Right atrium auricular region (tissue), 2 donors: ENCODE measurements around the gene RAD51B. TPM values are rescaled to one million over a fixed set of nuclear protein-coding genes. Genes with fewer than 3 reads are reported as not detected.

ENCODE experiments used
- DNase-seq: peaks from one replicate; pipeline ENCODE4 v3.0.0-alpha.2; 2019; ENCODE audit warnings: low spot score
- H3K27ac ChIP-seq, 2 donors: fragments of 200-600 bp; sonication (generic); 1 replicate in 1 of 2; 2 replicates in 1 of 2; pipeline ENCODE4 v1.5.1; 2016 to 2019
- H3K27me3 ChIP-seq, 2 donors: fragments of 200-600 bp; sonication (generic); one replicate each; pipeline versions ENCODE4 v1.5.1 to v1.6.0; 2017 to 2019
- H3K36me3 ChIP-seq: fragments of 200-600 bp; sonication (generic); one replicate; pipeline ENCODE4 v1.5.1; 2016
- H3K4me1 ChIP-seq, 2 donors: fragments of 200-600 bp; sonication (generic); one replicate each; pipeline versions ENCODE4 v1.5.1 to v1.6.0; 2017 to 2019
- H3K4me3 ChIP-seq, 2 donors: fragments of 200-600 bp; sonication (generic); 1 replicate in 1 of 2; 2 replicates in 1 of 2; pipeline ENCODE4 v1.5.1; 2017 to 2019; ENCODE audit warnings: mild to moderate bottlenecking in 1 of 2, moderate library complexity in 1 of 2
- H3K9me3 ChIP-seq, 2 donors: fragments of 200-600 bp; sonication (generic); one replicate each; pipeline ENCODE4 v1.5.1; 2019
- CTCF ChIP-seq, 2 donors: fragments of 200-600 bp; sonication (generic); IDR thresholded peaks; one replicate each; pipeline ENCODE4 v1.5.1; 2019; ENCODE audit warnings: antibody characterized with exemption in 2 of 2
- total RNA-seq, 2 donors: library from RNA; depleted of rRNA; stranded (reverse); fragments of >200 nt; gene quantifications; one replicate each; pipeline ENCODE4 v1.1.0, GENCODE V29; 2016

Gene RAD51B
- total RNA-seq, 2 donors from 2014 or later = 1.2 to 1.5 TPM

GRCh38 chr14:68702135-68702534 lies 882.6 kb downstream of the RAD51B start:
- H3K4me1 ChIP-seq = peaks cover 0 to 30% of the 10 kb centered on the region in 2 donors
- H3K36me3 ChIP-seq = no peaks in the 10 kb centered on the region
- no peak for TF ChIP-seq CTCF (IDR thresholded peaks at IDR 0.05)
- DNase-seq = no peak
- no peak overlapping the region for H3K27ac ChIP-seq
- H3K4me3 ChIP-seq = no peak overlapping the region
- no peaks in the 10 kb centered on the region for H3K9me3 ChIP-seq
- H3K27me3 ChIP-seq = no peaks in the 10 kb centered on the region

GRCh38 chr14:68702578-68702977 lies 883.0 kb downstream of the RAD51B start:
- no peak for DNase-seq
- no peaks in the 10 kb centered on the region for H3K9me3 ChIP-seq

DNA sequence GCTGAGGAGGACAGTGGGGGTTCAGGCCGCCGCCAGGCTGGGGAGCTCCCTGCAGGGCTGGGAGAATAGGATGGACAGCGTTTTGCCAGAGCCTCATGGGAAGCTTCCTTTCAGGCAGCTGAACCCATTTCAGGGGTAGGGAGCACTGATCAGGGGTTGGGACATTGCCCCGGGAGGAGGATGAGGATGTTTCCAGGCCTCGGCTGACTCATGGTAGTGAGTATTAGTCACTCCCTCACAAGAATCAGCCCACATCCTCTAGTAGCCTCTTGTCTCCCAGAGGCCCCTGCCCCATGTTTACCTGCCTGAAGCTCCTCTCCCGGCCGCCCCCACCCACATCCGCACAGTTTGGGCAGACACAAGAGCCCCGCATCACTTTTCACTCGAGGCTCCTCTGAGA lies 883.5 kb downstream of the RAD51B start:
- H3K9me3 ChIP-seq = no peaks in the 10 kb centered on the region
- H3K27me3 ChIP-seq = no peaks in the 10 kb centered on the region
- TF ChIP-seq CTCF (IDR thresholded peaks at IDR 0.05) = no peak
- no peaks in the 10 kb centered on the region for H3K36me3 ChIP-seq
- DNase-seq = no peak
- H3K27ac ChIP-seq = no peak overlapping the region
- peaks cover 0 to 30% of the 10 kb centered on the region in 2 donors for H3K4me1 ChIP-seq
- no peak overlapping the region for H3K4me3 ChIP-seq

More at GRCh38 chr14:68702578-68702977, 883.0 kb downstream of the RAD51B start:
- Histone ChIP-seq H3K4me3 (no peak overlapping the region), H3K36me3 (no peaks in the 10 kb centered on the region), H3K4me1 (peaks cover 0 to 30% of the 10 kb centered on the region in 2 donors), H3K27me3 (no peaks in the 10 kb centered on the region), H3K27ac (no peak overlapping the region)
- no peak for TF ChIP-seq CTCF (IDR thresholded peaks at IDR 0.05)

GRCh38 chr14:68704736-68705720 lies 885.4 kb downstream of the RAD51B start:
- H3K27ac ChIP-seq = no peak overlapping the region
- peaks cover 0 to 30% of the 10 kb centered on the region in 2 donors for H3K4me1 ChIP-seq
- no peak overlapping the region for H3K4me3 ChIP-seq
- H3K36me3 ChIP-seq = no peaks in the 10 kb centered on the region
- H3K9me3 ChIP-seq = no peaks in the 10 kb centered on the region
- no peaks in the 10 kb centered on the region for H3K27me3 ChIP-seq
- TF ChIP-seq CTCF (IDR thresholded peaks at IDR 0.05) = no peak
- DNase-seq = no peak

- Histone ChIP-seq H3K9me3 (no peaks in the 10 kb centered on the region), H3K4me1 (peaks cover 0 to 30% of the 10 kb centered on the region in 2 donors), H3K36me3 (no peaks in the 10 kb centered on the region), H3K4me3 (no peak overlapping the region), H3K27me3 (no peaks in the 10 kb centered on the region), H3K27ac (no peak overlapping the region)
- no peak for DNase-seq
- no peak for TF ChIP-seq CTCF (IDR thresholded peaks at IDR 0.05)
Measured at GRCh38 chr14:68705741-68706283, 886.2 kb downstream of the RAD51B start.
